Caco-2 (cell line): Measurements from ENCODE around the gene KPNA4. TPM values are rescaled to one million over a fixed set of nuclear protein-coding genes. Genes with fewer than 3 reads are reported as not detected.
A peak's percentile ranks its signal among the peaks of the same experiment; 100 is the strongest.

Experiments
- BruUV-seq: library from RNA; stranded (reverse); fragments of 400-500 nt; replicated peaks from 2 replicates; lab custom pipeline; 2021; lab: Mats Ljungman, UMichigan
- CTCF ChIA-PET: fragments of 300-600 bp; sonication (Branson Sonifier 250); formaldehyde crosslinking; loops from one replicate; lab custom pipeline; 2022; ENCODE audit warnings: antibody characterized with exemption; lab: Charles Lee
- POLR2A ChIA-PET: fragments of 300-600 bp; sonication (Branson Sonifier 250); formaldehyde crosslinking; loops from one replicate; lab custom pipeline; 2022; ENCODE audit warnings: antibody characterized with exemption; lab: Charles Lee
- DNase-seq, 2 experiments: peaks; one replicate each; pipeline versions ENCODE4 v3.0.0 to v3.0.0-alpha.2; 2020 to 2022
- H3K27me3 ChIP-seq: replicated peaks from 2 replicates; pipeline ENCODE4 v1.6.0; 2011; ENCODE audit warnings: low read length; ENCODE audit not compliant: control insufficient read depth, insufficient read depth
- H3K36me3 ChIP-seq: 2 replicates; pipeline ENCODE4 v1.5.1; 2011; ENCODE audit warnings: low read length; ENCODE audit not compliant: control insufficient read depth, insufficient read depth
- H3K4me1 ChIP-seq: fragments of 250-450 bp; sonication (Bioruptor Pico); 2 replicates; pipeline ENCODE4 v1.5.1; 2020; ENCODE audit warnings: mild to moderate bottlenecking
- H3K4me3 ChIP-seq: 2 replicates; pipeline ENCODE4 v1.5.1; 2011; ENCODE audit warnings: low read depth, mild to moderate bottlenecking, control low read depth, low read length
- H3K9me3 ChIP-seq: fragments of 250-450 bp; sonication (Bioruptor Pico); 2 replicates; pipeline ENCODE4 v1.5.1; 2020; ENCODE audit warnings: mild to moderate bottlenecking, moderate library complexity
- H3K27ac Mint-ChIP-seq: one replicate; pipeline ENCODE4 v1.8.0; 2022; ENCODE audit warnings: mixed read lengths; ENCODE audit not compliant: unreplicated experiment
- H3K27me3 Mint-ChIP-seq: one replicate; pipeline ENCODE4 v1.8.0; 2022; ENCODE audit warnings: mixed read lengths; ENCODE audit not compliant: insufficient read depth, unreplicated experiment
- H3K36me3 Mint-ChIP-seq: one replicate; pipeline ENCODE4 v1.8.0; 2022; ENCODE audit warnings: mild to moderate bottlenecking, mixed read lengths; ENCODE audit not compliant: insufficient read depth, unreplicated experiment
- H3K4me1 Mint-ChIP-seq: one replicate; pipeline ENCODE4 v1.8.0; 2022; ENCODE audit warnings: low read depth, mixed read lengths; ENCODE audit not compliant: unreplicated experiment
- H3K4me3 Mint-ChIP-seq: one replicate; pipeline ENCODE4 v1.8.0; 2022; ENCODE audit warnings: mild to moderate bottlenecking, moderate library complexity, mixed read lengths; ENCODE audit not compliant: unreplicated experiment
- H3K9me3 Mint-ChIP-seq: one replicate; pipeline ENCODE4 v1.8.0; 2022; ENCODE audit warnings: mixed read lengths; ENCODE audit not compliant: unreplicated experiment
- CTCF ChIP-seq, 2 experiments: fragments of 200-600 bp in 1 of 2; IDR thresholded peaks; 1 replicate in 1 of 2; 2 replicates in 1 of 2; pipeline versions ENCODE4 v1.5.1 to v1.8.0; 2011 to 2022; ENCODE audit warnings: antibody characterized with exemption in 1 of 2, control low read depth in 1 of 2, inconsistent platforms in 1 of 2, low read depth in 1 of 2, low read length in 1 of 2, mild to moderate bottlenecking in 1 of 2, moderate library complexity in 1 of 2; ENCODE audit not compliant: insufficient read depth in 1 of 2, severe bottlenecking in 1 of 2, unreplicated experiment in 1 of 2
- intact Hi-C: fragments of 100-400 bp; cut with micrococcal nuclease; formaldehyde crosslinking; loops from one replicate; pipeline ENCODE4 v1.10.0; 2022; ENCODE audit not compliant: unreplicated experiment
- total RNA-seq: library from RNA; stranded (reverse); gene quantifications from 2 replicates; pipeline ENCODE4 v1.2.3, GENCODE V29; 2022

KPNA4 gene
- total RNA-seq, 1 experiment from 2014 or later: 60.5 TPM

GRCh38 chr3:160580938-160581337, 15.6 kb upstream of the KPNA4 start:
- POLR2A ChIA-PET: no interaction called here
- Histone ChIP-seq H3K9me3 (no peaks in the 10 kb centered on the region), H3K4me3 (no peak overlapping the region), H3K4me1 (no peaks in the 10 kb centered on the region), H3K27me3 (no peaks in the 10 kb centered on the region), H3K36me3 (no peaks in the 10 kb centered on the region)
- no TSS peak for BruUV-seq
- CTCF ChIA-PET: no interaction called here
- H3K4me3 Mint-ChIP-seq: no peak overlapping the region
- TF ChIP-seq CTCF (IDR thresholded peaks at IDR 0.05; ENCODE audit: insufficient read depth in 1 of 2, low read depth in 1 of 2, low read length in 1 of 2, severe bottlenecking in 1 of 2, unreplicated experiment in 1 of 2): no peak
- no peaks in the 10 kb centered on the region for H3K36me3 Mint-ChIP-seq
- no peaks in the 10 kb centered on the region for H3K4me1 Mint-ChIP-seq
- no peak overlapping the region for H3K27ac Mint-ChIP-seq
- intact Hi-C loops: no loop called here
- peaks cover 12% of the 10 kb centered on the region for H3K9me3 Mint-ChIP-seq
- H3K27me3 Mint-ChIP-seq: peaks cover 12% of the 10 kb centered on the region
- DNase-seq: no peak

- peak in 1 of 2 experiments; percentile 28 for TF ChIP-seq CTCF (IDR thresholded peaks at IDR 0.05; ENCODE audit: insufficient read depth in 1 of 2, low read depth in 1 of 2, low read length in 1 of 2, severe bottlenecking in 1 of 2, unreplicated experiment in 1 of 2)
- BruUV-seq: no TSS peak
- no peaks in the 10 kb centered on the region for H3K4me1 Mint-ChIP-seq
- POLR2A ChIA-PET: no interaction called here
- no peaks in the 10 kb centered on the region for H3K36me3 Mint-ChIP-seq
- H3K9me3 ChIP-seq: no peaks in the 10 kb centered on the region
- peaks cover 12% of the 10 kb centered on the region for H3K9me3 Mint-ChIP-seq
- no peaks in the 10 kb centered on the region for H3K27me3 ChIP-seq
- CTCF ChIA-PET: interaction anchor here (1.0 kb wide), 1 partner anchor 40 kb away, joined by 3 read pairs; no protein-coding TSS in a partner anchor
- peaks cover 8% of the 10 kb centered on the region for H3K27me3 Mint-ChIP-seq
- H3K4me3 Mint-ChIP-seq: no peak overlapping the region
- H3K4me1 ChIP-seq: no peaks in the 10 kb centered on the region
- no peak overlapping the region for H3K4me3 ChIP-seq
- no peak overlapping the region for H3K27ac Mint-ChIP-seq
- DNase-seq: peak in 1 of 2 experiments; percentile 18
- no peaks in the 10 kb centered on the region for H3K36me3 ChIP-seq
- intact Hi-C loops: loop anchor here (1.0 to 5.0 kb wide), 5 partner anchors 40 to 365 kb away; no protein-coding TSS in a partner anchor
Observed at GRCh38 chr3:160577556-160578195, 12.3 kb upstream of the KPNA4 start.

DNA sequence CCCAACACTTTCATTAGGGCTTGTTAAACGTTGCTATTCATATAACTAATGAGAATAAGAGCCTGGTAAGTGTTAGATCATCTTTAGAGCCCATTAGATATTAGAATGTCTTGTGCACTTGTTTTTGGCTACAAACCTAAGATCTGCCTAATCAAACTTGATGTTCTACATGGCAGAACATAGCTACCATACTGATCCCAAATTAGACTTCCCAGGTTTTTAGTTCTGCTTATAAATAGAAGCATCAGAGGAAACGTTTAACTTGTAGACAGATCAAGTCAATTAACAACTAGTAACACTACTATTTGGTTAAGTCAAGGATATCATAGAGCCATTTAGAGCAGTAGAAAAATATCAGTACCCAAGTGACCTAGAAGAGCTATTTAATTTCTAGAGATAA, 11.7 kb upstream of the KPNA4 start:
- H3K4me1 Mint-ChIP-seq: no peaks in the 10 kb centered on the region
- CTCF ChIA-PET: no interaction called here
- no peak overlapping the region for H3K27ac Mint-ChIP-seq
- Histone ChIP-seq H3K4me3 (no peak overlapping the region), H3K9me3 (no peaks in the 10 kb centered on the region), H3K36me3 (no peaks in the 10 kb centered on the region), H3K27me3 (no peaks in the 10 kb centered on the region), H3K4me1 (no peaks in the 10 kb centered on the region)
- peaks cover 8% of the 10 kb centered on the region for H3K9me3 Mint-ChIP-seq
- POLR2A ChIA-PET: no interaction called here
- peaks cover 6% of the 10 kb centered on the region for H3K27me3 Mint-ChIP-seq
- H3K36me3 Mint-ChIP-seq: no peaks in the 10 kb centered on the region
- DNase-seq: no peak
- TF ChIP-seq CTCF (IDR thresholded peaks at IDR 0.05; ENCODE audit: insufficient read depth in 1 of 2, low read depth in 1 of 2, low read length in 1 of 2, severe bottlenecking in 1 of 2, unreplicated experiment in 1 of 2): no peak
- no TSS peak for BruUV-seq
- no peak overlapping the region for H3K4me3 Mint-ChIP-seq
- intact Hi-C loops: loop anchor here (1.0 to 5.0 kb wide), 5 partner anchors 40 to 365 kb away; no protein-coding TSS in a partner anchor
